Large intestine (tissue), 3 donors: Measurements from ENCODE around the gene ORC6. TPM values are rescaled to one million over a fixed set of nuclear protein-coding genes. Genes with fewer than 3 reads are reported as not detected.

Source experiments
- DNase-seq, 2 donors: peaks; one replicate each; pipeline versions ENCODE4 v3.0.0 to v3.0.0-alpha.2; 2013
- H3K27ac ChIP-seq: one replicate; pipeline ENCODE4 v1.5.1; 2013; ENCODE audit warnings: low read length
- H3K27me3 ChIP-seq: 2 replicates; pipeline ENCODE4 v1.6.1; 2013; ENCODE audit warnings: low read length; ENCODE audit not compliant: control insufficient read depth, insufficient read depth
- H3K36me3 ChIP-seq: 2 replicates; pipeline ENCODE4 v1.6.1; 2013; ENCODE audit warnings: low read length; ENCODE audit not compliant: control insufficient read depth, insufficient read depth
- H3K4me1 ChIP-seq: one replicate; pipeline ENCODE4 v1.6.1; 2013; ENCODE audit warnings: low read length; ENCODE audit not compliant: control insufficient read depth, insufficient read depth
- H3K4me3 ChIP-seq: one replicate; pipeline ENCODE4 v1.5.1; 2013; ENCODE audit warnings: low read length
- H3K9me3 ChIP-seq: one replicate; pipeline ENCODE4 v1.6.1; 2013; ENCODE audit warnings: mild to moderate bottlenecking, low read depth, low read length, moderate library complexity; ENCODE audit not compliant: control insufficient read depth
- WGBS: methylation state at CpG from one replicate; pipeline ENCODE4 v1.1.5; 2013; ENCODE audit warnings: low lambda C conversion rate; ENCODE audit not compliant: insufficient coverage; 5-methylcytosine and 5-hydroxymethylcytosine counted together
- polyA plus RNA-seq: library from polyadenylated mRNA; unstranded; fragments of 120-200 nt; gene quantifications from one replicate; pipeline ENCODE4 v1.2.1, GENCODE V29; 2013

Gene ORC6
- polyA plus RNA-seq, 1 donor: 25.0 TPM

- no peak for DNase-seq
- H3K27me3 ChIP-seq: no peaks in the 10 kb centered on the region
- H3K36me3 ChIP-seq: no peaks in the 10 kb centered on the region
- no peaks in the 10 kb centered on the region for H3K9me3 ChIP-seq
- WGBS: no CpG with 5 or more reads among the region's 17 CpGs
- H3K4me1 ChIP-seq: no peaks in the 10 kb centered on the region
- H3K27ac ChIP-seq: no peak overlapping the region
- no peak overlapping the region for H3K4me3 ChIP-seq
These were observed 41.6 kb downstream of the ORC6 start for GRCh38 chr16:46730801-46731690.

- Histone ChIP-seq H3K9me3 (no peaks in the 10 kb centered on the region), H3K4me1 (no peaks in the 10 kb centered on the region), H3K27me3 (no peaks in the 10 kb centered on the region), H3K36me3 (no peaks in the 10 kb centered on the region), H3K27ac (no peak overlapping the region), H3K4me3 (no peak overlapping the region)
- DNase-seq: no peak
- no CpG with 5 or more reads among the region's 23 CpGs for WGBS
These were observed 42.5 kb downstream of the ORC6 start for GRCh38 chr16:46731691-46732555.

GRCh38 chr16:46732561-46732960 is 43.1 kb downstream of the ORC6 start:
- Histone ChIP-seq H3K27ac (no peak overlapping the region), H3K36me3 (no peaks in the 10 kb centered on the region), H3K9me3 (no peaks in the 10 kb centered on the region), H3K4me3 (no peak overlapping the region), H3K4me1 (no peaks in the 10 kb centered on the region), H3K27me3 (no peaks in the 10 kb centered on the region)
- WGBS: 100% methylated on average over 2 of the region's 4 CpGs
- DNase-seq: no peak

GRCh38 chr16:46733319-46733830 is 43.9 kb downstream of the ORC6 start:
- no CpG with 5 or more reads among the region's 9 CpGs for WGBS
- Histone ChIP-seq H3K27ac (no peak overlapping the region), H3K4me1 (no peaks in the 10 kb centered on the region), H3K9me3 (no peaks in the 10 kb centered on the region), H3K36me3 (no peaks in the 10 kb centered on the region), H3K27me3 (no peaks in the 10 kb centered on the region), H3K4me3 (no peak overlapping the region)
- no peak for DNase-seq

- H3K4me3 ChIP-seq: no peak overlapping the region
- H3K36me3 ChIP-seq: no peaks in the 10 kb centered on the region
- no peaks in the 10 kb centered on the region for H3K27me3 ChIP-seq
- no peak overlapping the region for H3K27ac ChIP-seq
- no CpG with 5 or more reads among the region's 12 CpGs for WGBS
- H3K9me3 ChIP-seq: no peaks in the 10 kb centered on the region
- no peaks in the 10 kb centered on the region for H3K4me1 ChIP-seq
- DNase-seq: no peak
These were observed 47.2 kb downstream of the ORC6 start for GRCh38 chr16:46736695-46737094.

GRCh38 chr16:46737621-46738214 is 48.3 kb downstream of the ORC6 start:
- Histone ChIP-seq H3K27ac (no peak overlapping the region), H3K4me3 (no peak overlapping the region), H3K4me1 (no peaks in the 10 kb centered on the region), H3K36me3 (no peaks in the 10 kb centered on the region), H3K27me3 (no peaks in the 10 kb centered on the region), H3K9me3 (no peaks in the 10 kb centered on the region)
- DNase-seq: no peak
- WGBS: no CpG with 5 or more reads among the region's 14 CpGs

GRCh38 chr16:46739934-46740333 is 50.5 kb downstream of the ORC6 start:
- no CpG with 5 or more reads among the region's 2 CpGs for WGBS
- H3K27ac ChIP-seq: no peak overlapping the region

GRCh38 chr16:46743232-46743719 is 53.8 kb downstream of the ORC6 start:
- DNase-seq: no peak
- H3K4me3 ChIP-seq: no peak overlapping the region
- H3K27me3 ChIP-seq: no peaks in the 10 kb centered on the region
- H3K27ac ChIP-seq: no peak overlapping the region
- H3K9me3 ChIP-seq: no peaks in the 10 kb centered on the region
- no peaks in the 10 kb centered on the region for H3K4me1 ChIP-seq
- no peaks in the 10 kb centered on the region for H3K36me3 ChIP-seq
- whole genome bisulfite sequencing: 43% methylated on average over 1 of the region's 10 CpGs

More at GRCh38 chr16:46739934-46740333, 50.5 kb downstream of the ORC6 start:
- Histone ChIP-seq H3K4me3 (no peak overlapping the region), H3K9me3 (no peaks in the 10 kb centered on the region), H3K36me3 (no peaks in the 10 kb centered on the region), H3K27me3 (no peaks in the 10 kb centered on the region), H3K4me1 (no peaks in the 10 kb centered on the region)
- DNase-seq: no peak

GRCh38 chr16:46745617-46746016 is 56.2 kb downstream of the ORC6 start:
- Histone ChIP-seq H3K4me1 (no peaks in the 10 kb centered on the region), H3K27ac (no peak overlapping the region), H3K9me3 (no peaks in the 10 kb centered on the region), H3K4me3 (no peak overlapping the region), H3K36me3 (no peaks in the 10 kb centered on the region), H3K27me3 (no peaks in the 10 kb centered on the region)
- DNase-seq: no peak
- WGBS: no CpG with 5 or more reads among the region's 7 CpGs
